Endothelial cell (in vitro differentiated cells): ENCODE data around the gene TMEM151B. TPM values are rescaled to one million over a fixed set of nuclear protein-coding genes. Genes with fewer than 3 reads are reported as not detected.

Source experiments
- DNase-seq: peaks from one replicate; pipeline ENCODE4 v3.0.0; 2021; ENCODE audit warnings: low spot score
- H3K27ac Mint-ChIP-seq: one replicate; pipeline ENCODE4 v1.8.0; 2021; ENCODE audit warnings: mixed read lengths, inconsistent platforms; ENCODE audit not compliant: unreplicated experiment
- H3K27me3 Mint-ChIP-seq: one replicate; pipeline ENCODE4 v1.8.0; 2021; ENCODE audit warnings: mild to moderate bottlenecking, moderate library complexity, mixed read lengths, inconsistent platforms; ENCODE audit not compliant: unreplicated experiment
- H3K36me3 Mint-ChIP-seq: one replicate; pipeline ENCODE4 v1.8.0; 2021; ENCODE audit warnings: mild to moderate bottlenecking, low read depth, mixed read lengths, inconsistent platforms; ENCODE audit not compliant: unreplicated experiment
- H3K4me1 Mint-ChIP-seq: one replicate; pipeline ENCODE4 v1.8.0; 2021; ENCODE audit warnings: mild to moderate bottlenecking, mixed read lengths, inconsistent platforms; ENCODE audit not compliant: unreplicated experiment
- H3K4me3 Mint-ChIP-seq: one replicate; pipeline ENCODE4 v1.8.0; 2021; ENCODE audit warnings: mild to moderate bottlenecking, mixed read lengths, inconsistent platforms; ENCODE audit not compliant: unreplicated experiment
- H3K9me3 Mint-ChIP-seq: one replicate; pipeline ENCODE4 v1.8.0; 2021; ENCODE audit warnings: mixed read lengths, inconsistent platforms; ENCODE audit not compliant: unreplicated experiment
- CTCF ChIP-seq: fragments of 200-600 bp; sonication (generic); IDR thresholded peaks from one replicate; pipeline ENCODE4 v1.5.0; 2021; ENCODE audit warnings: antibody characterized with exemption; ENCODE audit not compliant: unreplicated experiment
- total RNA-seq: library from RNA; stranded (reverse); fragmentation: NEBNext Ultra II Directional; extraction: Animal tissue kit (Norgen Biotek cat#: 25700); gene quantifications from one replicate; pipeline ENCODE4 v1.2.1, GENCODE V29; 2021; ENCODE audit not compliant: unreplicated experiment

The TMEM151B gene
- total RNA-seq, 1 donor from 2014 or later, result 0.28 TPM

GRCh38 chr6:44270526-44271405 lies 516 bp downstream of the TMEM151B start:
- peak overlapping the region; percentile 79 for H3K4me3 Mint-ChIP-seq
- DNase-seq, result peak; percentile 59
- no peak overlapping the region for H3K27ac Mint-ChIP-seq
- no peak for TF ChIP-seq CTCF
- H3K36me3 Mint-ChIP-seq, result peaks cover 5% of the 10 kb centered on the region
- H3K27me3 Mint-ChIP-seq, result peaks cover 18% of the 10 kb centered on the region
- H3K4me1 Mint-ChIP-seq, result peaks cover 11% of the 10 kb centered on the region
- H3K9me3 Mint-ChIP-seq, result no peaks in the 10 kb centered on the region

GRCh38 chr6:44271406-44271723 lies 1.1 kb downstream of the TMEM151B start:
- H3K4me3 Mint-ChIP-seq, result peak overlapping the region; percentile 79
- peaks cover 18% of the 10 kb centered on the region for H3K27me3 Mint-ChIP-seq
- TF ChIP-seq CTCF, result no peak
- peaks cover 11% of the 10 kb centered on the region for H3K4me1 Mint-ChIP-seq
- no peaks in the 10 kb centered on the region for H3K9me3 Mint-ChIP-seq
- peaks cover 5% of the 10 kb centered on the region for H3K36me3 Mint-ChIP-seq
- H3K27ac Mint-ChIP-seq, result no peak overlapping the region
- DNase-seq, result no peak

GRCh38 chr6:44271914-44272313 lies 1.7 kb downstream of the TMEM151B start:
- no peak for TF ChIP-seq CTCF
- Mint-ChIP-seq H3K4me3 (peak overlapping the region; percentile 77), H3K36me3 (peaks cover 5% of the 10 kb centered on the region), H3K9me3 (no peaks in the 10 kb centered on the region), H3K27me3 (peaks cover 18% of the 10 kb centered on the region), H3K4me1 (peaks cover 11% of the 10 kb centered on the region), H3K27ac (no peak overlapping the region)
- DNase-seq, result no peak

GRCh38 chr6:44272529-44272928 lies 2.3 kb downstream of the TMEM151B start:
- no peaks in the 10 kb centered on the region for H3K9me3 Mint-ChIP-seq
- peaks cover 11% of the 10 kb centered on the region for H3K4me1 Mint-ChIP-seq
- TF ChIP-seq CTCF, result no peak
- no peak overlapping the region for H3K27ac Mint-ChIP-seq
- peaks cover 20% of the 10 kb centered on the region for H3K27me3 Mint-ChIP-seq
- peaks cover 5% of the 10 kb centered on the region for H3K36me3 Mint-ChIP-seq
- no peak for DNase-seq
- no peak overlapping the region for H3K4me3 Mint-ChIP-seq

- Mint-ChIP-seq H3K9me3 (no peaks in the 10 kb centered on the region), H3K4me3 (no peak overlapping the region), H3K27ac (no peak overlapping the region), H3K27me3 (peaks cover 22% of the 10 kb centered on the region), H3K36me3 (peaks cover 5% of the 10 kb centered on the region), H3K4me1 (peaks cover 11% of the 10 kb centered on the region)
- no peak for DNase-seq
- no peak for TF ChIP-seq CTCF
These were observed 2.8 kb downstream of the TMEM151B start for GRCh38 chr6:44272999-44273566.
